MCF 10A (cell line): ENCODE measurements around the gene EXOC6B. TPM values are rescaled to one million over a fixed set of nuclear protein-coding genes. Genes with fewer than 3 reads are reported as not detected.

Experiments used
- BruUV-seq: library from RNA; stranded (reverse); fragments of 400-500 nt; replicated peaks from 2 replicates; lab custom pipeline; 2021; lab: Mats Ljungman, UMichigan
- CTCF ChIA-PET: fragments of 300-600 bp; sonication (Branson Sonifier 250); formaldehyde crosslinking; extraction: SDS; loops from one replicate; lab custom pipeline; 2021; ENCODE audit warnings: antibody characterized with exemption, inconsistent platforms; lab: Yijun Ruan, JAX
- POLR2A ChIA-PET: fragments of 300-600, 350-650 bp; sonication (Branson Sonifier 250); formaldehyde crosslinking; extraction: SDS; loops from one replicate; lab custom pipeline; 2020; ENCODE audit warnings: antibody characterized with exemption, inconsistent platforms; lab: Yijun Ruan, JAX
- DNase-seq: peaks from one replicate; pipeline ENCODE4 v3.0.0-alpha.2; 2018; ENCODE audit not compliant: unreplicated experiment
- H3K27ac Mint-ChIP-seq: one replicate; pipeline ENCODE4 v1.8.0; 2022; ENCODE audit warnings: mild to moderate bottlenecking, low read depth, mixed read lengths; ENCODE audit not compliant: unreplicated experiment
- H3K27me3 Mint-ChIP-seq: one replicate; pipeline ENCODE4 v1.8.0; 2022; ENCODE audit warnings: mixed read lengths; ENCODE audit not compliant: insufficient read depth, unreplicated experiment
- H3K36me3 Mint-ChIP-seq: one replicate; pipeline ENCODE4 v1.8.0; 2022; ENCODE audit warnings: mild to moderate bottlenecking, moderate library complexity, mixed read lengths; ENCODE audit not compliant: insufficient read depth, unreplicated experiment
- H3K4me1 Mint-ChIP-seq: one replicate; pipeline ENCODE4 v1.8.0; 2022; ENCODE audit warnings: mixed read lengths; ENCODE audit not compliant: insufficient read depth, unreplicated experiment
- H3K4me3 Mint-ChIP-seq: one replicate; pipeline ENCODE4 v1.8.0; 2022; ENCODE audit warnings: mild to moderate bottlenecking, moderate library complexity, mixed read lengths; ENCODE audit not compliant: unreplicated experiment
- H3K9me3 Mint-ChIP-seq: one replicate; pipeline ENCODE4 v1.8.0; 2022; ENCODE audit warnings: mixed read lengths; ENCODE audit not compliant: unreplicated experiment
- intact Hi-C: fragments of 100-400 bp; cut with micrococcal nuclease; formaldehyde crosslinking; loops from 2 replicates; pipeline ENCODE4 v1.14.1; 2022
- total RNA-seq: library from RNA; stranded (reverse); gene quantifications from 2 replicates; pipeline ENCODE4 v1.2.3, GENCODE V29; 2022
- TF ChIP-seq, protein P1 (sequence below): fragments of 200-600 bp; IDR thresholded peaks from one replicate; pipeline ENCODE4 v1.8.0; 2022; ENCODE audit warnings: antibody characterized with exemption, mild to moderate bottlenecking; ENCODE audit not compliant: unreplicated experiment

Gene EXOC6B
- total RNA-seq, 1 experiment from 2014 or later, result 24.7 TPM

DNA sequence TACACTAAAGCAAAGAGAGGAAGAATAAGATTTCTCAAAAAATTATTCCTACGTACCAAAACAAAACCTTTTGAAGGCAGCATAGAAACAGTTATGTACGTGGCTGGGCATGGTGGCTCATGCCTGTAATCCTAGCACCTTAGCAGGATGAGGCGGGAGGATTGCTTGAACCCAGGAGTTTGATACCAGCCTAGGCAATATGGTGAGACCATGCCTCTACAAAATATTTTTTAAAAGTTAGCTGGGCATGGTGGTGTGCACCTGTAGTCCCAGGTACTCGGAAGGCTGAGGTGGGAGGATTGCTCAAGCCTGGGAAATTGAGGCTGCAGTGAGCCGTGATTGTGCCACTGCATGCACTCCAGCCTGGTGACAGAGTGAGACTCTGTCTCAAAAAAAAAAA is 663.3 kb downstream of the EXOC6B start:
- no TSS peak for BruUV-seq
- TF ChIP-seq, protein P1, sequence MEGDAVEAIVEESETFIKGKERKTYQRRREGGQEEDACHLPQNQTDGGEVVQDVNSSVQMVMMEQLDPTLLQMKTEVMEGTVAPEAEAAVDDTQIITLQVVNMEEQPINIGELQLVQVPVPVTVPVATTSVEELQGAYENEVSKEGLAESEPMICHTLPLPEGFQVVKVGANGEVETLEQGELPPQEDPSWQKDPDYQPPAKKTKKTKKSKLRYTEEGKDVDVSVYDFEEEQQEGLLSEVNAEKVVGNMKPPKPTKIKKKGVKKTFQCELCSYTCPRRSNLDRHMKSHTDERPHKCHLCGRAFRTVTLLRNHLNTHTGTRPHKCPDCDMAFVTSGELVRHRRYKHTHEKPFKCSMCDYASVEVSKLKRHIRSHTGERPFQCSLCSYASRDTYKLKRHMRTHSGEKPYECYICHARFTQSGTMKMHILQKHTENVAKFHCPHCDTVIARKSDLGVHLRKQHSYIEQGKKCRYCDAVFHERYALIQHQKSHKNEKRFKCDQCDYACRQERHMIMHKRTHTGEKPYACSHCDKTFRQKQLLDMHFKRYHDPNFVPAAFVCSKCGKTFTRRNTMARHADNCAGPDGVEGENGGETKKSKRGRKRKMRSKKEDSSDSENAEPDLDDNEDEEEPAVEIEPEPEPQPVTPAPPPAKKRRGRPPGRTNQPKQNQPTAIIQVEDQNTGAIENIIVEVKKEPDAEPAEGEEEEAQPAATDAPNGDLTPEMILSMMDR, result no peak
- H3K4me1 Mint-ChIP-seq, result peaks cover 20% of the 10 kb centered on the region
- no peak for DNase-seq
- no peak overlapping the region for H3K4me3 Mint-ChIP-seq
- H3K27me3 Mint-ChIP-seq, result no peaks in the 10 kb centered on the region
- intact Hi-C loops, result no loop called here
- H3K27ac Mint-ChIP-seq, result no peak overlapping the region
- H3K9me3 Mint-ChIP-seq, result no peaks in the 10 kb centered on the region
- POLR2A ChIA-PET, result no interaction called here
- peaks cover 6% of the 10 kb centered on the region for H3K36me3 Mint-ChIP-seq
- CTCF ChIA-PET, result interaction anchor here (0.7 to 1.0 kb wide), 2 partner anchors 12 to 234 kb away, joined by 3 to 4 read pairs; no protein-coding TSS in a partner anchor

DNA sequence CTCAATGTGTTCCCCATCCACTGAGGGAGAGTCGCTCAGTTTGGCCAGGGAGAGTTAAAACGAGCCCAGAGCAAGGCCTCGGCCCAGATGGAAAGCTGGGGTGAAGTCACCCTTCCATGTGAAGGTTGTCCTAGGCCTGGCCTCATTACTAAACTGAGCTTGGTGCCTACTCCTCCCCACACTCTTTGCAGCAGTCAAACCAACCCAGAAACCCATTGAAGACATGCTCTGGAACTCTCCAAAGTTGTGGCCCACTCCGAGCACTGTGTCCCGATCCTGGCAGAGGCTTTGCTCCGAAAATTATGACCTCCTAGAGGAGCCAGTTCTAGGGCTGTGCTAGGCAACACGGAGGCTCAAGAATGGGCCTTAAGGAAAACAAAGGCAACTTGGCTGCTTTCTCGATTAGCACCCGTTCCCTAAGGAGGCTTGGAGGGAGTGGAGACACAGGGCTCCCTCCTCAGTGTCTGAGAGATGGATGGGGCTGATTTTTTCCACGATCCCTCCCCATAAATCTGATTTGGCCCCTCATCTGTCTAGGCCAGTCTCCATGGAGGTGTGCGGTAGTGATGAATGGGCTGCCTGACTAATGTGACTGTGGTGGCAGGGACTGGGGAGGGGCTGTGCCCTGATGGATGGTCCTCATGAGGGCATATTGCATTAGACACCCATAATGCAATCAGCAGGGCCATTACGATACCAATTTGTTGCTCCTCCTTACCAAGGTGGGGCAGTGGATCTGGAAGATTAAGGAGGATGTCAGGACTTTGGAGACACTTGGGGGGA is 666.4 kb downstream of the EXOC6B start:
- H3K4me1 Mint-ChIP-seq, result no peaks in the 10 kb centered on the region
- H3K36me3 Mint-ChIP-seq, result peaks cover 6% of the 10 kb centered on the region
- no TSS peak for BruUV-seq
- ChIA-PET POLR2A (interaction anchor here (0.8 kb wide), 1 partner anchor 900 kb away, joined by 3 read pairs; no protein-coding TSS in a partner anchor), CTCF (interaction anchor here (4.1 kb wide), 1 partner anchor 9 kb away, joined by 14 read pairs; no protein-coding TSS in a partner anchor)
- no peaks in the 10 kb centered on the region for H3K9me3 Mint-ChIP-seq
- H3K27ac Mint-ChIP-seq, result no peak overlapping the region
- H3K27me3 Mint-ChIP-seq, result peaks cover 15% of the 10 kb centered on the region
- no peak overlapping the region for H3K4me3 Mint-ChIP-seq
- intact Hi-C loops, result no loop called here
- TF ChIP-seq, protein P1, result no peak
- no peak for DNase-seq

DNA sequence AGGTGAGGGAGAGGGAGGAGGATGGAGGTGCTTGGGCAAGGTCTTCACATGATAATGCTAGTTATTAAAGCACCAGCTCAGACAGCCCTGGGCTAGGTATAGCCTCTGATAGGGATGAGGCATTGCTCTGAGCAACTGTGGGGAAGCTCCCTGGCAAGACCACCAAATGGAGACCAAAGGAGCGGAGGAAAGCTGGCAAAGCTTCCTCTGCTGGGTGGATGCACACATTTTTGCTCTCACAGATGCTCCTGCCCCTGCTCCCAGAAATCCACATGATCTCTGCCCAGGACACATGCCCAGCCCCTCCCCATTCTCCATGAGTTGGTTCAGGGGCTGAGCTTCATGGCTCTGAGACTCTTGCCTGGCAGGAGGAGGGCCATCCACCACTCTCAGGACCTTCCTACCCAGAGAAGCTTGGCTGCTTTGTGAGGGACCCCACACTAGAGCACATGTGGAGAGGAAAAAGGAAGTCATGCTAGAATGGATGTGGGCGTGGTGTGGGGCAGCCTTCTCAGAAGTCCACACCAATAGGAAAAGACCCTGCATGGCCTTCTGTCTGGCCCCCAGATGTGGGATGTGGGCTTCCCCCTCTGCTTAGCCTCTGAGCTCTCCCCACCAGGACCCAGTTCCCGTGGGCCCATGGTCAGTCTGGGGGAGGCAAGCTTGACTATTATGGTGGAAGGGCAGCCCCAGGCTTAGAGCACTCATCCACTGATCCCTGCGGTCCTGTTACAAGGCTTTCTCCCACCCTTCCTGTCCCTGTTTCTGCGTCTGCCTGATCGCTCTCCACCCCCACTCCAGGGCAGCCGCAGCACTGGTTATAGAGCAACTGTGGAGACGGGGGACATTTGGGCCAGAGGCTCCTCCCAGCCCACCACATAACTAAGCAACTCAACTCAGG is 667.7 kb downstream of the EXOC6B start:
- POLR2A ChIA-PET, result interaction anchor here (0.5 kb wide), 1 partner anchor 57 kb away, joined by 3 read pairs; no protein-coding TSS in a partner anchor
- DNase-seq, result no peak
- TF ChIP-seq, protein P1, result no peak
- intact Hi-C loops, result no loop called here
- H3K9me3 Mint-ChIP-seq, result no peaks in the 10 kb centered on the region
- CTCF ChIA-PET, result interaction anchor here (0.6 to 4.1 kb wide), 5 partner anchors 8 to 612 kb away, joined by 3 to 14 read pairs (median 4); no protein-coding TSS in a partner anchor
- no peaks in the 10 kb centered on the region for H3K4me1 Mint-ChIP-seq
- peaks cover 6% of the 10 kb centered on the region for H3K36me3 Mint-ChIP-seq
- H3K27me3 Mint-ChIP-seq, result peaks cover 15% of the 10 kb centered on the region
- H3K4me3 Mint-ChIP-seq, result no peak overlapping the region
- no TSS peak for BruUV-seq
- H3K27ac Mint-ChIP-seq, result no peak overlapping the region

DNA sequence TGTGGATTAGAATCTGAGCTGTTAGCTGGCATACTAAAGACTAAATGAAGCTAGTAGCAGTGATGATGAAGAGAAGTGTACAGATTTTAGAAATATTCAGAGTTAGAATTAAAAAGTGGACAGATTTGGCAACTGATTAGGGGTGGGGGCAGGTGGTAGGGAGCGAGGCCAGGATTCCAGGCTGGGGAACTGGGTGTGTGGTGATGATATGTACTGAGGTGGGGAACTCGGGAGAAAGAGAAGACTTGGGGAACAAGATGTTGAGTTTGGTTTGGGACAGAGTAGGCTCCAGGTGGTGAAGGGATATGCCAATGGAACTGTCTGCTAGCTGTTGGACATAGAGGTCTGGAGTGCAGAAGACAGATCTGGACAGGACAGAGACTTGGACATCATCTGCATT is 669.0 kb downstream of the EXOC6B start:
- H3K9me3 Mint-ChIP-seq, result no peaks in the 10 kb centered on the region
- H3K4me1 Mint-ChIP-seq, result no peaks in the 10 kb centered on the region
- no TSS peak for BruUV-seq
- ChIA-PET CTCF (interaction anchor here (0.6 to 3.2 kb wide), 4 partner anchors 177 to 234 kb away, joined by 3 to 23 read pairs (median 6); no protein-coding TSS in a partner anchor), POLR2A (no interaction called here)
- peaks cover 22% of the 10 kb centered on the region for H3K27me3 Mint-ChIP-seq
- H3K4me3 Mint-ChIP-seq, result no peak overlapping the region
- H3K27ac Mint-ChIP-seq, result no peak overlapping the region
- no peak for DNase-seq
- intact Hi-C loops, result no loop called here
- TF ChIP-seq, protein P1, result no peak
- peaks cover 6% of the 10 kb centered on the region for H3K36me3 Mint-ChIP-seq
